Right renal pelvis (tissue), 4 donors: ENCODE results near the gene QKI. TPM values are rescaled to one million over a fixed set of nuclear protein-coding genes. Genes with fewer than 3 reads are reported as not detected.
"Not testable (repeated sequence)": the region's sequence is repeated elsewhere in the genome, so short reads cannot be mapped to it uniquely, and the experiment has no call there.

Experiments used
- DNase-seq, 4 donors: peaks; one replicate each; pipeline ENCODE4 v3.0.0-alpha.2; 2013; ENCODE audit warnings: low read depth in 4 of 4, low spot score in 3 of 4, missing footprints in 1 of 4
- polyA plus RNA-seq, 4 donors: library from polyadenylated mRNA; unstranded; fragments of 120-200 nt; gene quantifications; one replicate each; pipeline ENCODE4 v1.2.1, GENCODE V29; 2013; ENCODE audit not compliant: insufficient read length in 4 of 4

QKI gene
- polyA plus RNA-seq, result 100 to 1,000 TPM; 186 to 222 (median 210) TPM

- no peak for DNase-seq
These were observed at the start of gene QKI for GRCh38 chr6:163414117-163414945. Gene QKI (plus strand): TSS chr6:163414718. CDS start chr6:163415194, 476 bp downstream.

GRCh38 chr6:163366288-163366687 is 48.2 kb upstream of the QKI start:
- DNase-seq, result no peak

- DNase-seq, result no peak
These were observed 46.9 kb upstream of the QKI start for GRCh38 chr6:163367497-163368183.

- DNase-seq, result no peak
These were observed 45.4 kb upstream of the QKI start for GRCh38 chr6:163369141-163369540.

GRCh38 chr6:163369628-163370365 is 44.7 kb upstream of the QKI start:
- DNase-seq, result no peak

- DNase-seq, result no peak
These were observed 43.9 kb upstream of the QKI start for GRCh38 chr6:163370464-163371117.

GRCh38 chr6:163371129-163371528 is 43.4 kb upstream of the QKI start:
- no peak for DNase-seq

GRCh38 chr6:163373240-163373639 is 41.3 kb upstream of the QKI start:
- no peak for DNase-seq

- no peak for DNase-seq
These were observed 39.2 kb upstream of the QKI start for GRCh38 chr6:163375361-163375760.

- DNase-seq, result no peak
These were observed 38.3 kb upstream of the QKI start for GRCh38 chr6:163376187-163376586.

GRCh38 chr6:163377561-163377960 is 37.0 kb upstream of the QKI start:
- no peak for DNase-seq

GRCh38 chr6:163380216-163380615 is 34.3 kb upstream of the QKI start:
- no peak for DNase-seq

- DNase-seq, result peak in 1 of 4 donors; percentile 46
These were observed 33.3 kb upstream of the QKI start for GRCh38 chr6:163381118-163381756.

- not testable (repeated sequence) for DNase-seq
These were observed 31.1 kb upstream of the QKI start for GRCh38 chr6:163383396-163383795.

- DNase-seq, result no peak
These were observed 30.6 kb upstream of the QKI start for GRCh38 chr6:163383912-163384311.

- DNase-seq, result no peak
These were observed 30.0 kb upstream of the QKI start for GRCh38 chr6:163384510-163384909.

GRCh38 chr6:163385503-163385902 is 29.0 kb upstream of the QKI start:
- DNase-seq, result not testable (repeated sequence)

- DNase-seq, result no peak
These were observed 28.1 kb upstream of the QKI start for GRCh38 chr6:163386329-163386908.

GRCh38 chr6:163387317-163387716 is 27.2 kb upstream of the QKI start:
- DNase-seq, result no peak

GRCh38 chr6:163389354-163389753 is 25.2 kb upstream of the QKI start:
- no peak for DNase-seq
